A549 (cell line): Measurements from ENCODE around the gene NBEAL2. TPM values are rescaled to one million over a fixed set of nuclear protein-coding genes. Genes with fewer than 3 reads are reported as not detected.

Source experiments
- ATAC-seq, 2 experiments: fragments of 200-7000 bp in 1 of 2; fragments of >200 bp in 1 of 2; cut with Nextera tagmentation in 1 of 2; cut with Tn5 transposase in 1 of 2; 3 replicates each; pipeline versions ENCODE4 v1.8.0 to v1.9.1; 2018 to 2020; ENCODE audit warnings: mild to moderate bottlenecking in 1 of 2, moderate library complexity in 1 of 2
- CTCF ChIA-PET: fragments of 300-600 bp; sonication (Branson Sonifier 250); formaldehyde crosslinking; extraction: SDS; loops from one replicate; lab custom pipeline; 2021; ENCODE audit warnings: antibody characterized with exemption, inconsistent platforms; lab: Yijun Ruan, JAX
- POLR2A ChIA-PET: fragments of 350-600 bp; formaldehyde crosslinking; extraction: SDS; loops from one replicate; lab custom pipeline; 2021; ENCODE audit warnings: antibody characterized with exemption, inconsistent platforms; lab: Yijun Ruan, JAX
- DNase-seq, 2 experiments: peaks; one replicate each; pipeline versions ENCODE4 v3.0.0 to v3.0.0-alpha.2; 2011 to 2016; ENCODE audit warnings: low read depth in 1 of 2, low spot score in 1 of 2
- FAIRE-seq: peaks from 2 replicates; lab custom pipeline; 2011; peaks lifted over from hg19 to GRCh38; lab: Jason Lieb, UNC
- H3K27ac ChIP-seq, 2 experiments: fragments of >200 bp; sonication (Bioruptor Twin); formaldehyde crosslinking; 3 replicates each; pipeline ENCODE4 v1.5.1; 2016 to 2017
- H3K4me1 ChIP-seq: fragments of >200 bp; sonication (Bioruptor Twin); formaldehyde crosslinking; 3 replicates; pipeline ENCODE4 v1.6.1; 2016
- H3K4me2 ChIP-seq: fragments of >200 bp; sonication (Bioruptor Twin); formaldehyde crosslinking; 3 replicates; pipeline ENCODE4 v1.6.1; 2016
- H3K4me3 ChIP-seq: fragments of >200 bp; sonication (Bioruptor Twin); formaldehyde crosslinking; 3 replicates; pipeline ENCODE4 v1.5.1; 2016
- H3K9me3 ChIP-seq: fragments of >200 bp; sonication (Bioruptor Twin); formaldehyde crosslinking; 3 replicates; pipeline ENCODE4 v1.6.1; 2016
- CBX2 ChIP-seq: fragments of 200-600 bp; sonication (generic); IDR thresholded peaks from 2 replicates; pipeline ENCODE4 v1.6.1; 2016; ENCODE audit warnings: low read depth, mild to moderate bottlenecking, borderline replicate concordance
- CEBPB ChIP-seq, 2 experiments: fragments of >200 bp in 1 of 2; sonication (Bioruptor Twin) in 1 of 2; formaldehyde crosslinking in 1 of 2; IDR thresholded peaks; 2 replicates each; pipeline ENCODE4 v1.6.1; 2012 to 2016
- CHD4 ChIP-seq: fragments of 200-600 bp; sonication (generic); IDR thresholded peaks from 2 replicates; pipeline ENCODE4 v1.6.1; 2016; ENCODE audit warnings: antibody characterized with exemption, mild to moderate bottlenecking, borderline replicate concordance
- EHF ChIP-seq: fragments of 250-450 bp; sonication (Bioruptor Pico); IDR thresholded peaks from 2 replicates; pipeline ENCODE4 v1.5.0; 2020; ENCODE audit warnings: mild to moderate bottlenecking
- EHMT2 ChIP-seq: fragments of 200-600 bp; sonication (generic); IDR thresholded peaks from 2 replicates; pipeline ENCODE4 v1.6.1; 2016; ENCODE audit warnings: antibody characterized with exemption, low read depth, mild to moderate bottlenecking, moderate library complexity
- ESRRA ChIP-seq: fragments of 150-350 bp; IDR thresholded peaks from 2 replicates; pipeline ENCODE4 v1.6.1; 2014; ENCODE audit warnings: mild to moderate bottlenecking, low read length, borderline replicate concordance
- FOSB ChIP-seq: fragments of 250-450 bp; sonication (Bioruptor Pico); IDR thresholded peaks from 2 replicates; pipeline ENCODE4 v1.5.0; 2020; ENCODE audit warnings: mild to moderate bottlenecking, moderate library complexity
- HDAC2 ChIP-seq: fragments of 200-600 bp; sonication (generic); IDR thresholded peaks from 2 replicates; pipeline ENCODE4 v1.6.1; 2016
- HEYL ChIP-seq: fragments of 250-450 bp; sonication (Bioruptor Pico); IDR thresholded peaks from 2 replicates; pipeline ENCODE4 v1.8.0; 2021; ENCODE audit warnings: mild to moderate bottlenecking, moderate library complexity
- HOXA7 ChIP-seq: fragments of 250-450 bp; sonication (Bioruptor Pico); IDR thresholded peaks from 2 replicates; pipeline ENCODE4 v1.5.0; 2020; ENCODE audit warnings: mild to moderate bottlenecking, moderate library complexity
- HOXB5 ChIP-seq: fragments of 250-450 bp; sonication (Bioruptor Pico); IDR thresholded peaks from 2 replicates; pipeline ENCODE4 v1.5.0; 2020; ENCODE audit warnings: mild to moderate bottlenecking, moderate library complexity
- POLR2AphosphoS2 ChIP-seq: conservative IDR thresholded peaks from 2 replicates; pipeline ENCODE4 v1.6.1; 2012; ENCODE audit warnings: low read length, improper control_type of control experiment, inconsistent platforms
- RAD21 ChIP-seq, 2 experiments: fragments of >200 bp in 1 of 2; sonication (Bioruptor Twin) in 1 of 2; formaldehyde crosslinking in 1 of 2; IDR thresholded peaks in 1 of 2; conservative IDR thresholded peaks in 1 of 2; 2 replicates in 1 of 2; 3 replicates in 1 of 2; pipeline ENCODE4 v1.6.1; 2012 to 2018; ENCODE audit warnings: inconsistent platforms in 1 of 2
- SMC3 ChIP-seq: fragments of >200 bp; sonication (Bioruptor Twin); formaldehyde crosslinking; IDR thresholded peaks from 3 replicates; pipeline ENCODE4 v1.6.1; 2018; ENCODE audit warnings: inconsistent platforms
- ZNF302 ChIP-seq: fragments of 250-450 bp; sonication (Bioruptor Pico); IDR thresholded peaks from 2 replicates; pipeline ENCODE4 v1.9.0; 2021; ENCODE audit warnings: inconsistent platforms, mild to moderate bottlenecking, moderate library complexity
- ZSCAN20 ChIP-seq: fragments of 250-450 bp; sonication (Bioruptor Pico); IDR thresholded peaks from 2 replicates; pipeline ENCODE4 v1.8.0; 2022; ENCODE audit warnings: mild to moderate bottlenecking, moderate library complexity
- WGBS: methylation state at CpG from one replicate; pipeline ENCODE4 v1.1.6; 2017; ENCODE audit errors: missing lambda C conversion rate; 5-methylcytosine and 5-hydroxymethylcytosine counted together
- polyA plus RNA-seq, 4 experiments: library from polyadenylated mRNA; depleted of rRNA in 3 of 4; stranded (reverse); fragments of >200 nt; fragmentation: RNase III in 1 of 4; extraction: RNeasy Plus Mini Kit Qiagen cat#74134 plus additional on column Dnase treatment in 1 of 4; gene quantifications; 2 replicates in 3 of 4; 3 replicates in 1 of 4; pipeline ENCODE4 v1.2.3, GENCODE V29; 2011 to 2017
- TF ChIP-seq, protein P1 (sequence below): fragments of 450-650 bp; IDR thresholded peaks from 2 replicates; pipeline ENCODE4 v1.6.1; 2014; ENCODE audit warnings: antibody characterized with exemption
- TF ChIP-seq, protein P2 (sequence below): IDR thresholded peaks from 2 replicates; pipeline ENCODE4 v1.6.1; 2012; ENCODE audit warnings: low read depth, borderline replicate concordance
- TF ChIP-seq, protein P3 (sequence below): fragments of >200 bp; sonication (Bioruptor Twin); formaldehyde crosslinking; IDR thresholded peaks from 3 replicates; pipeline ENCODE4 v1.5.1; 2016
- TF ChIP-seq, protein P4 (sequence below): fragments of 250-450 bp; sonication (Bioruptor Pico); IDR thresholded peaks from 2 replicates; pipeline ENCODE4 v1.5.0; 2020; ENCODE audit warnings: low read depth, mild to moderate bottlenecking, moderate library complexity

The NBEAL2 gene
- polyA plus RNA-seq, 2 of the 4 experiments (the other 2 are of a cell fraction), result 9.6 to 47.3 TPM

DNA sequence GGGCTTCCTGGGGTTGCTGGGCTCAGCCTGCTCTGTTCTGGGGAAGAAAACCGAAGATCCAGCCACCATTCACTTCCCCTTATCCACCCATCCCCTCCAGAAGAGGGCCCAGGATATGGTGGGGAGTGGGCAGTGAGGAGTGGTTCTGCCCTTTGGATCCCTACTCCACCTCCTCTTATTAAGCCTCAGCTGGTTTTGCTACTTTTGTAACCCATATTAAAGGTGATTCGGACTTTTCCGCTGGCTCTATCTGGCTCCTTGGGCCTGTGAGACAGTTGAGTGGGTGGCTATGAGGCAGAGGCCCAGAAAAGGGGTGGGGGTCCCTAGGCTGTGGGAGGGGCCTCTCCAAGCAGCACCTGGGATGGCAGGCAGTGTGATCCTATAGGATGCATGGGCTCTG lies 33.8 kb downstream of the NBEAL2 start:
- no peak for DNase-seq
- WGBS, result 92% methylated on average over 3 of the region's 3 CpGs
- H3K4me2 ChIP-seq, result no peak overlapping the region
- ChIA-PET POLR2A (no interaction called here), CTCF (interaction anchor here (1.2 kb wide), 1 partner anchor 15 kb away, joined by 3 read pairs; no protein-coding TSS in a partner anchor)
- no peak overlapping the region for H3K4me3 ChIP-seq
- H3K4me1 ChIP-seq, result no peaks in the 10 kb centered on the region
- FAIRE-seq, result no peak
- no peak for ATAC-seq
- TF ChIP-seq HDAC2, result no peak
- H3K27ac ChIP-seq, result no peak overlapping the region
- no peaks in the 10 kb centered on the region for H3K9me3 ChIP-seq

DNA sequence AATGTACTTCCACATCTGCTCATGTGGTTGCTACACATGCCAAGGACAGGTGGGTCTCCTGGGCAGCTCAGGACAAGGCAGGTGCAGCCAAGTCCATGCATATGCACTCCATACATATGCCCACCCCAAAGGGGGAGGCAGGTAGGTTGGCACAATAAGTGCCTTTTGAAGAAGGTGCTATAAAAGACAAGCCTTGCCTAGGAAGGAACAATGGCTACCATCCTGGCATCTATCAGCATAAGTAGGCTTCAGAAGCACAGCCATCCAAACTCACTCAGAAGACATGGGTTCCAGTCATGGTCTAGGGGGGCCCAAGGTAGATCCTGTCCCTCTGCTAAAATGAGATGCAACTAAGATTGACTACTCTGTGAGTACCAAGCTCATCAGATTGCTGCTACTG lies 34.6 kb downstream of the NBEAL2 start:
- no peak overlapping the region for H3K4me3 ChIP-seq
- POLR2A ChIA-PET, result no interaction called here
- DNase-seq (no peak), ATAC-seq (no peak)
- H3K4me2 ChIP-seq, result no peak overlapping the region
- TF ChIP-seq RAD21 (conservative IDR thresholded peaks at IDR 0.05 in 1 of 2, IDR thresholded peaks at IDR 0.05 in 1 of 2), result no peak
- TF ChIP-seq CBX2, result no peak
- TF ChIP-seq ESRRA, result no peak
- TF ChIP-seq CEBPB (IDR thresholded peaks at IDR 0.05), result no peak
- TF ChIP-seq, protein P1, sequence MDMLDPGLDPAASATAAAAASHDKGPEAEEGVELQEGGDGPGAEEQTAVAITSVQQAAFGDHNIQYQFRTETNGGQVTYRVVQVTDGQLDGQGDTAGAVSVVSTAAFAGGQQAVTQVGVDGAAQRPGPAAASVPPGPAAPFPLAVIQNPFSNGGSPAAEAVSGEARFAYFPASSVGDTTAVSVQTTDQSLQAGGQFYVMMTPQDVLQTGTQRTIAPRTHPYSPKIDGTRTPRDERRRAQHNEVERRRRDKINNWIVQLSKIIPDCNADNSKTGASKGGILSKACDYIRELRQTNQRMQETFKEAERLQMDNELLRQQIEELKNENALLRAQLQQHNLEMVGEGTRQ, result no peak
- no peak for TF ChIP-seq POLR2AphosphoS2
- TF ChIP-seq, protein P2, sequence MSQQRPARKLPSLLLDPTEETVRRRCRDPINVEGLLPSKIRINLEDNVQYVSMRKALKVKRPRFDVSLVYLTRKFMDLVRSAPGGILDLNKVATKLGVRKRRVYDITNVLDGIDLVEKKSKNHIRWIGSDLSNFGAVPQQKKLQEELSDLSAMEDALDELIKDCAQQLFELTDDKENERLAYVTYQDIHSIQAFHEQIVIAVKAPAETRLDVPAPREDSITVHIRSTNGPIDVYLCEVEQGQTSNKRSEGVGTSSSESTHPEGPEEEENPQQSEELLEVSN, result no peak
- TF ChIP-seq ZSCAN20 (CRISPR knock-in tag), result no peak
- TF ChIP-seq, all 56 proteins: peak for 0
- FAIRE-seq, result no peak
- no peak overlapping the region for H3K27ac ChIP-seq
- H3K4me1 ChIP-seq, result no peaks in the 10 kb centered on the region
- H3K9me3 ChIP-seq, result no peaks in the 10 kb centered on the region
- CTCF ChIA-PET, result no interaction called here

DNA sequence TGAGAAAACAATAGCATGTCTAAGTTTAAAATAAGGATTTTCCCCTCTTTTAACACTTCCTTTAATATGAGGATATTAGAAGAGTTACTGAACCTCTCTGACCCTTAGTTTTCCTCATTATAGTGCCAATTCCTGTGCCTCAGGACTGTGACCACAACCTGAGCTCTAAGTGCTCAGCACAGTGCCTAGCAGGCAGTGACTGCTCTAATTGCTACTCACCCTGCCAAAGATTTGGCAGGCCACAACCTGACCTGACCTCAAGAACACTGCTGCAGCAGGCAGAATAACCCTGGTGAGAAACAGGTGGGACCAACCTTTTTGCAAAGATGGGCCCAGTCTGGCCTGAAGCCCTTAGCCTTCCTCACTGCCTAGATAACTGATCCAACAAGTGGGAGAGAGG lies 35.7 kb downstream of the NBEAL2 start:
- no peak overlapping the region for H3K4me3 ChIP-seq
- ChIA-PET POLR2A (no interaction called here), CTCF (no interaction called here)
- FAIRE-seq (no peak), DNase-seq (no peak), ATAC-seq (no peak)
- TF ChIP-seq, protein P1, result no peak
- TF ChIP-seq EHMT2 (no peak), FOSB (CRISPR knock-in tag) (no peak), EHF (no peak), HOXA7 (CRISPR knock-in tag) (no peak), HOXB5 (CRISPR knock-in tag) (no peak), CHD4 (no peak), HEYL (no peak), ZNF302 (CRISPR knock-in tag) (no peak), SMC3 (no peak)
- TF ChIP-seq, protein P3, sequence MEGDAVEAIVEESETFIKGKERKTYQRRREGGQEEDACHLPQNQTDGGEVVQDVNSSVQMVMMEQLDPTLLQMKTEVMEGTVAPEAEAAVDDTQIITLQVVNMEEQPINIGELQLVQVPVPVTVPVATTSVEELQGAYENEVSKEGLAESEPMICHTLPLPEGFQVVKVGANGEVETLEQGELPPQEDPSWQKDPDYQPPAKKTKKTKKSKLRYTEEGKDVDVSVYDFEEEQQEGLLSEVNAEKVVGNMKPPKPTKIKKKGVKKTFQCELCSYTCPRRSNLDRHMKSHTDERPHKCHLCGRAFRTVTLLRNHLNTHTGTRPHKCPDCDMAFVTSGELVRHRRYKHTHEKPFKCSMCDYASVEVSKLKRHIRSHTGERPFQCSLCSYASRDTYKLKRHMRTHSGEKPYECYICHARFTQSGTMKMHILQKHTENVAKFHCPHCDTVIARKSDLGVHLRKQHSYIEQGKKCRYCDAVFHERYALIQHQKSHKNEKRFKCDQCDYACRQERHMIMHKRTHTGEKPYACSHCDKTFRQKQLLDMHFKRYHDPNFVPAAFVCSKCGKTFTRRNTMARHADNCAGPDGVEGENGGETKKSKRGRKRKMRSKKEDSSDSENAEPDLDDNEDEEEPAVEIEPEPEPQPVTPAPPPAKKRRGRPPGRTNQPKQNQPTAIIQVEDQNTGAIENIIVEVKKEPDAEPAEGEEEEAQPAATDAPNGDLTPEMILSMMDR, result no peak
- TF ChIP-seq, protein P4, sequence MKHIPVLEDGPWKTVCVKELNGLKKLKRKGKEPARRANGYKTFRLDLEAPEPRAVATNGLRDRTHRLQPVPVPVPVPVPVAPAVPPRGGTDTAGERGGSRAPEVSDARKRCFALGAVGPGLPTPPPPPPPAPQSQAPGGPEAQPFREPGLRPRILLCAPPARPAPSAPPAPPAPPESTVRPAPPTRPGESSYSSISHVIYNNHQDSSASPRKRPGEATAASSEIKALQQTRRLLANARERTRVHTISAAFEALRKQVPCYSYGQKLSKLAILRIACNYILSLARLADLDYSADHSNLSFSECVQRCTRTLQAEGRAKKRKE (CRISPR knock-in tag), result no peak
- no peaks in the 10 kb centered on the region for H3K4me1 ChIP-seq
- H3K4me2 ChIP-seq, result no peak overlapping the region
- no peak overlapping the region for H3K27ac ChIP-seq
- H3K9me3 ChIP-seq, result no peaks in the 10 kb centered on the region
